ENCODE data around the gene CCNYL1.

CCNYL1 gene

GRCh38 chr2:207766041-207766551, 54.7 kb downstream of the CCNYL1 start:
- DNase-seq (ENCODE audit: low read depth): no peak

GRCh38 chr2:207766697-207767460, 55.4 kb downstream of the CCNYL1 start:
- no peak for DNase-seq (ENCODE audit: low read depth)

GRCh38 chr2:207767461-207768167, 56.2 kb downstream of the CCNYL1 start:
- no peak for DNase-seq (ENCODE audit: low read depth)

DNA sequence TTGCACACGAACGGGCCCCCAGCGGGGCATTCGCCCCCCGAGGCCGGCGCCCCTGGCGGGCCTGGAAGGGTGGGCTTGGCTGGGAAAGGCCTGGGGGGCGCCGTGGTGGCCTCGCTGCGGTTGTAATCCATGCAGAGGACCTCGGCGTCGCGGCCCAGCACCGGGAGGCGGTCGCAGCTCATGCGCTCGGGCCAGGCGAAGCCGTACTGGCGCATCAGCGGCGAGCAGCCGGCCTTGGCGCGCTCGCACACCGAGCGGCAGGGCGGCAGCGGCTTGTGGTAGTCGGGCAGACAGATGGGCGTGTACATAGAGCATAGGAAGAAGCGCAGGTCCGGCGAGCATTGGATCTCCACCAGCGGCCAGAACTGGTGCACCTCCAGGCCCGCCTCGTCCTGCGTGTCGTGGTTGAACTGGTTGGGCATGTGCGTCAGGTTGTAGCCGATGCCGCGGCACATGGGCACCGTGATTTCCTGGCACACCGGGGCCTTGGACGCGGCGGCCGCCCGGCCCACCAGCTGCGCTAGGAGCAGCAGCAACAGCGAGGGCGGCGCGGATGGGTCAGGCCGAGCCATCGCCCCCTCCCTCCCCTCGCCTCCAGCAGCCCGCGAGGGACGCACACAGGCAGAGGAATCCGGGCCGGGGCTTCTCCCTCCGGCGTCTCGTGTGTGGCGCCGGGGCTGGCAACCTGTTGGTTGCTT, 56.9 kb downstream of the CCNYL1 start:
- no peak for DNase-seq (ENCODE audit: low read depth)

- DNase-seq (ENCODE audit: low read depth): no peak
Observed at GRCh38 chr2:207768866-207769596, 57.6 kb downstream of the CCNYL1 start.

GRCh38 chr2:207770602-207771404, 59.4 kb downstream of the CCNYL1 start:
- DNase-seq (ENCODE audit: low read depth): no peak

DNA sequence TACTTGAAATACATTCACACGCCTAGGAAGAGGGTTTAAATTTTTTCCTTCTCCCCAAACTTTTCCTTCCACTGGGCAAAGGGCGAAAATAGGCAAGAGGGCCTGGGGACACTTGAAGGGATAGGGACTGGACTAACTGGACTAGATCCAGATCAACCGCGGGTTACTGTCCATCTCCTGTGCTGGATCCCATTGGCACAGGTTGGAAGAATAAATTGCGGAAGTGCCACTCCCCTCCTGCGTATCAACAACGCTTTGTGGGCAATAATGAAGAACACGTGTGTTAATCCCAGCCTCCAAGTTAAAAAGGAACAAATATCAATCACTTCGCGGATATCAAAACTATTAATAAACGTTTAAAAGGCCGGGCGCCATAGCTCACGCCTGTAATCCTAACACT, 60.0 kb downstream of the CCNYL1 start:
- no peak for DNase-seq (ENCODE audit: low read depth)

- DNase-seq (ENCODE audit: low read depth): peak; percentile 12
Observed at GRCh38 chr2:207772081-207772843, 60.8 kb downstream of the CCNYL1 start.

GRCh38 chr2:207772844-207773205, 61.4 kb downstream of the CCNYL1 start:
- DNase-seq (ENCODE audit: low read depth): no peak

DNA sequence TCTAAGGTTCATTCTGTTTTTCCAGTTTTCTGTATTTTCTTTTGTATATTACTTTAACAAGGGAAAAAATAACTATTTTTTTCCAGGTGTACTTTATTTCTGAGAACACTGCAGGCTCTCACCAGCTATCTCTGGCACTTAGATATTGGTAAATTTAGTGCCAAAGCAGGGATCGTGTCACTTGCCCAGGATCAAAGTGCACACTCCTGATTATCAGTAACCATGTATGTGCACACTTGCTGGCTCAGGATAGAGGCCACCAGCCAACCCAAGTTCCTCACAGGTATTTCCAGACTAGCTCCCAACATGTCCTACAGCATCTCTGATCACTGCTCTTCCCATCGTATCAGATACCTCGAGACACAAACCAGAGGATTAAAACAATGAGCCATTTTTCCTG, 64.0 kb downstream of the CCNYL1 start:
- DNase-seq (ENCODE audit: low read depth): no peak

DNA sequence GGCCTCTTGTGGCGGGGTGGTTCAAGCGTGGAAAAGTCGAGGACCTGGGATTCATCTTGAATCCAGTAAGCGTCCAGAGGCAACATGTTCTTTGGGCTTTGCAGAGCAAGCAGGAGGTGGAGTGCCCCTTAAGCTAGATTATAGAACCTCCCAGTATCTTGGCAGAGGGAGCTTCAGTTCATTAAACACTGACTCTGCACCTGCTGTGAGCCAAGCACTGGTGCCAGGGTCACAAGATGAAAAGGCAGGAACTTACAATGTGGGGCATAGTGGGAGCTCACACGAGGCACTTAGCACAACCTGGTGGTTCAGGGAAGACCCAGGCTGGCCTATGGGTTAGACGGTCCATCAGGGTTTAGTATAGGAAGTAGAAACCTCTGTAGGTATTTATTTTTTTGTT, 65.7 kb downstream of the CCNYL1 start:
- DNase-seq (ENCODE audit: low read depth): no peak

DNA sequence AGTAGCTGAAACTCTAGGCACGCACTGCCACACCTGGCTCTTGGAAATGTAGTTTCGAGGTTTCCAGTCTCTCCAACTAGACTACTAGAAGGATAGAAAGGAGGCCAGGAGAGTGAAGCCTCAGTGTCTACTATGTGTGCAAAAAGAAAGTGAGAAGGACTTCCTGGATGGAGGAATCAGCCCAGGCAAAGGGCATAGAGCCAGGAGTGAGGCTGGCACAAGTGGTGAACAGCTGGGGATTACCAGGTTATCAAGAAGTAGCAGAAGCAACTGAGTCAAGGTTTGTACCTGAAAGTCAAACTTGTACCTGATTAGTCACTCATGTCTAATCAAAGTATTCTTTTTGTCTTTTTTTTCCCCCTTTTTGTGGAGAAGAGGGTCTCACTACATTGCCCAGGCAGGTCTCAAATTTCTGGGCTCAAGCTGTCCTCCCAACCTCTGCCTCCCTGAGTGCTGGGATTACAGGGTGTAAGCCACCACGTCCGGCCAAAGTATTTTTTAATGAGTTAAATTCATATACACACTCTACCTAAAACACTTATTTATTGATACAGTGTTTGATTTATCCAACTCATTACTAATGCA, 67.0 kb downstream of the CCNYL1 start:
- DNase-seq (ENCODE audit: low read depth): no peak

DNA sequence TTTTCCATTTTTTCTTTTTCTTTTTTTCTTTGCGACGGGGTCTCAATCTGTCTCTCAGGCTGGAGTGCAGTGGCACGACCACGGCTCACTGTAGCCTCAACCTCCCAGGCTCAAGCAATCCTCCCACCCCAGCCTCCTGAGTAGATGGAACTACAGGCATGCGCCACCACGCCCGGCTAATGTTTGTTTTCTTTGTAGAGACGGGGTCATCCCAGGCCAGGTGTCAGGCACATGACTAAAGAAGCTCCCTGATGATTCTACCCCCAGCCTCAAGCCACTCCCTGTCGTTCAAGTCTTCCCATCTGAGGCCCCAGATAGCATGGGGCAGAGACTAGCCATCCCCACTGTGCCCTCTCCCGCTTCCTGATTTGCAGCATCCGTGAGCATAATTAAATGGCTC, 68.1 kb downstream of the CCNYL1 start:
- no peak for DNase-seq (ENCODE audit: low read depth)

- no peak for DNase-seq (ENCODE audit: low read depth)
Observed at GRCh38 chr2:207782238-207783030, 71.0 kb downstream of the CCNYL1 start.

DNA sequence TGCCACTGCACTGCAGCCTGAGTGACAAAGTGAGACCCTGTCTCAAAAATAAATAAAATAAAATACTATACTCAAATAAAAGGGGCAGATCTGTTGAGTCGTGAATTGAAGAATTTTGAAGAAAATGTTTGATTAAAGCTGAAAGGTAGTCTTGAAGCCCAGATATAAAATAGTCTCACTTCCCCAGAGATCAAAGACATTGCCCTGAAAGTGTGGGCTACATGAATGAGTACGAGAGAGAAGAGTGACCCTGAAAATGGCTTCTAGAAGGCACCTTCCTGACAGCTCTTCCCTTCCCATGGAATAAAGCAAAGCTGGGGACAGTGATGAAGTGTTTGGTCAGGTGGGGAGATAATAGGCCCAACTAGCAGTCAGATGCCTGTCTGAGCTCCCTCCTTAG, 72.1 kb downstream of the CCNYL1 start:
- DNase-seq (ENCODE audit: low read depth): no peak

GRCh38 chr2:207784898-207785297, 73.5 kb downstream of the CCNYL1 start:
- DNase-seq (ENCODE audit: low read depth): no peak

GRCh38 chr2:207787017-207787416, 75.6 kb downstream of the CCNYL1 start:
- no peak for DNase-seq (ENCODE audit: low read depth)

GRCh38 chr2:207787800-207788199, 76.4 kb downstream of the CCNYL1 start:
- DNase-seq (ENCODE audit: low read depth): no peak

DNA sequence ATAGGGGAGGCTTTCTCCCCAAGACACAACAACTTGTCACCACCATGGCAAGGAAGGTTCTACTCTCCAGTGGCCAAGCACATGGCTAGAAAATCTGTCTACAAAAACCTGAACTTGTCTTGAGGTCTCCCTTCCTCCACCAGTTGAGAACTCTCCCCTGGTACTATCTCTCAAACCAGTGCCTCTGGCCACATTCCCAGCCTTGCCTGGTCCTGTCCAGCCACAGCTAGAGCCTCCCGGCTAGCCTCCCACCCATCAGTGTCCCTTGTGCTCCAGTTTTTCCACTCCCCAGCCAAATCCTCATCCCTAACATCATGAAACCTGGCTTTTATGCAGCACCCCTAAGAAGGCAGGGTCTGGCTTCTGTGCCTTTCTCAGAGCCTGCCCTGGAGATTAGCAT, 79.5 kb downstream of the CCNYL1 start:
- no peak for DNase-seq (ENCODE audit: low read depth)
